Kidney (tissue), 14 donors: ENCODE data around the gene FBXW5. TPM values are rescaled to one million over a fixed set of nuclear protein-coding genes. Genes with fewer than 3 reads are reported as not detected.

Experiments
- DNase-seq, 5 donors: peaks; one replicate each; pipeline ENCODE4 v3.0.0-alpha.2; 2013 to 2020
- FAIRE-seq: peaks from 2 replicates; lab custom pipeline; 2012; peaks lifted over from hg19 to GRCh38; lab: Jason Lieb, UNC
- H3K27ac ChIP-seq, 2 donors: one replicate each; pipeline ENCODE4 v1.7.0; 2013; ENCODE audit warnings: low read depth in 2 of 2, low read length in 2 of 2, inconsistent platforms in 1 of 2
- H3K27me3 ChIP-seq: one replicate; pipeline ENCODE4 v1.7.1; 2013; ENCODE audit warnings: low read length, inconsistent platforms; ENCODE audit not compliant: control insufficient read depth, insufficient read depth
- H3K36me3 ChIP-seq, 3 donors: one replicate each; pipeline versions ENCODE4 v1.7.0 to v1.7.1; 2013; ENCODE audit warnings: low read length in 3 of 3, control low read depth in 1 of 3, inconsistent platforms in 1 of 3; ENCODE audit not compliant: insufficient read depth in 3 of 3, control insufficient read depth in 2 of 3
- H3K4me1 ChIP-seq, 3 donors: one replicate each; pipeline versions ENCODE4 v1.7.0 to v1.7.1; 2013; ENCODE audit warnings: low read length in 3 of 3, inconsistent platforms in 1 of 3, low read depth in 1 of 3; ENCODE audit not compliant: control insufficient read depth in 2 of 3, insufficient read depth in 2 of 3
- H3K4me3 ChIP-seq, 3 donors: one replicate each; pipeline versions ENCODE4 v1.7.0 to v1.8.1; 2013; ENCODE audit warnings: low read length in 3 of 3, control low read depth in 1 of 3, inconsistent platforms in 1 of 3
- H3K9ac ChIP-seq, 3 donors: one replicate each; pipeline versions ENCODE4 v1.7.0 to v1.7.1; 2013; ENCODE audit warnings: low read length in 3 of 3, control low read depth in 1 of 3, inconsistent platforms in 1 of 3
- H3K9me3 ChIP-seq, 3 donors: one replicate each; pipeline versions ENCODE4 v1.7.0 to v1.7.1; 2013; ENCODE audit warnings: low read length in 3 of 3, control low read depth in 1 of 3, inconsistent platforms in 1 of 3; ENCODE audit not compliant: control insufficient read depth in 2 of 3, insufficient read depth in 1 of 3
- intact Hi-C: fragments of 100-400 bp; cut with DNase I; formaldehyde crosslinking; loops from one replicate; pipeline ENCODE4 v1.11.1; 2022
- polyA plus RNA-seq: library from polyadenylated mRNA; stranded (reverse); fragments of 350-450 nt; fragmentation: Illumina TruSeq; extraction: RNeasy Lipid Tissue Mini Kit (QIAGEN cat#74804); gene quantifications from one replicate; pipeline ENCODE4 v1.2.3, GENCODE V29; 2014; ENCODE audit warnings: low read depth, low replicate concordance; ENCODE audit not compliant: insufficient read depth
- total RNA-seq: library from RNA; stranded (reverse); fragmentation: NEBNext Ultra II Directional; extraction: Animal tissue kit (Norgen Biotek cat#: 25700); gene quantifications from one replicate; pipeline ENCODE4 v1.2.1, GENCODE V29; 2021
- TF ChIP-seq, protein P1 (sequence below): IDR thresholded peaks from 3 replicates; pipeline ENCODE4 v1.5.1; 2012; ENCODE audit warnings: mild to moderate bottlenecking, moderate library complexity, borderline replicate concordance; ENCODE audit not compliant: insufficient read depth; ENCODE audit errors: extremely low read depth
- donor health status: control.
- donor health status: control.
- donor health status: control.
- donor health status: control.
- donor health status: control.
- donor health status: DM: yes; HTN: yes; CAD: no.
- donor health status: Normal renal cell carcinoma (clear cell type).

Gene FBXW5
- total and polyA plus RNA-seq, 2 donors from 2014 or later, result 92.5 to 97.2 TPM

DNA sequence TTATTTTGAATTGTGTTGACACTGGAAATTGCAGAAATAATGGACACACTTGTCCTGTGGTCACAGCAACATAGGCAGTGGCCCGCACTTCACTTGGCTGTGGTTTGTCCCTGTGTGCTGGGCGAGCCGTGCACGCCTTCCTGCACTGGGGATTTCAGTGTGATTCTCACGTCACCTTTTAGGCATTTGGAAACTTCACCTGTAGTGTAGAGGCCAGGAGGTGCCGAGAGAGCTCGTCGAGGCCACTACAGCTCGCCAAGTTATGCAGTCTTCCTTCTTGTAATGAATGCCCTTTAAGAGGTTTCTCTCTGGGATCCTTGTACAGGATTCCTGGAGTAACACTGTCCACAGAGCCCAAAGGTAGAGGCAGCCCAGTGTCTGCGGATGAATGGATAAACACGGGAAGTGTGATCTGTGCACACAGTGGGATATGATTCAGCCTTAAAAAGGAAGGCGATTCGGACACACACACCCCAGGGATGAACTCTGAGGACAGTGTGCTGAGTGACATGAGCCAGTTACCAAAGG lies 43.5 kb downstream of the FBXW5 start:
- DNase-seq (no peak), FAIRE-seq (no peak)
- TF ChIP-seq, protein P1, sequence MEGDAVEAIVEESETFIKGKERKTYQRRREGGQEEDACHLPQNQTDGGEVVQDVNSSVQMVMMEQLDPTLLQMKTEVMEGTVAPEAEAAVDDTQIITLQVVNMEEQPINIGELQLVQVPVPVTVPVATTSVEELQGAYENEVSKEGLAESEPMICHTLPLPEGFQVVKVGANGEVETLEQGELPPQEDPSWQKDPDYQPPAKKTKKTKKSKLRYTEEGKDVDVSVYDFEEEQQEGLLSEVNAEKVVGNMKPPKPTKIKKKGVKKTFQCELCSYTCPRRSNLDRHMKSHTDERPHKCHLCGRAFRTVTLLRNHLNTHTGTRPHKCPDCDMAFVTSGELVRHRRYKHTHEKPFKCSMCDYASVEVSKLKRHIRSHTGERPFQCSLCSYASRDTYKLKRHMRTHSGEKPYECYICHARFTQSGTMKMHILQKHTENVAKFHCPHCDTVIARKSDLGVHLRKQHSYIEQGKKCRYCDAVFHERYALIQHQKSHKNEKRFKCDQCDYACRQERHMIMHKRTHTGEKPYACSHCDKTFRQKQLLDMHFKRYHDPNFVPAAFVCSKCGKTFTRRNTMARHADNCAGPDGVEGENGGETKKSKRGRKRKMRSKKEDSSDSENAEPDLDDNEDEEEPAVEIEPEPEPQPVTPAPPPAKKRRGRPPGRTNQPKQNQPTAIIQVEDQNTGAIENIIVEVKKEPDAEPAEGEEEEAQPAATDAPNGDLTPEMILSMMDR, result no peak
- no peaks in the 10 kb centered on the region for H3K27me3 ChIP-seq
- H3K4me1 ChIP-seq, result peaks cover 0 to 20% (median 10%) of the 10 kb centered on the region in 3 donors
- H3K36me3 ChIP-seq, result peaks cover 0 to 17% (median 7%) of the 10 kb centered on the region in 3 donors
- H3K9ac ChIP-seq, result no peak overlapping the region
- intact Hi-C loops, result no loop called here
- H3K9me3 ChIP-seq, result no peaks in the 10 kb centered on the region
- no peak overlapping the region for H3K4me3 ChIP-seq
- peak overlapping the region; percentile 55 to 91 for H3K27ac ChIP-seq

DNA sequence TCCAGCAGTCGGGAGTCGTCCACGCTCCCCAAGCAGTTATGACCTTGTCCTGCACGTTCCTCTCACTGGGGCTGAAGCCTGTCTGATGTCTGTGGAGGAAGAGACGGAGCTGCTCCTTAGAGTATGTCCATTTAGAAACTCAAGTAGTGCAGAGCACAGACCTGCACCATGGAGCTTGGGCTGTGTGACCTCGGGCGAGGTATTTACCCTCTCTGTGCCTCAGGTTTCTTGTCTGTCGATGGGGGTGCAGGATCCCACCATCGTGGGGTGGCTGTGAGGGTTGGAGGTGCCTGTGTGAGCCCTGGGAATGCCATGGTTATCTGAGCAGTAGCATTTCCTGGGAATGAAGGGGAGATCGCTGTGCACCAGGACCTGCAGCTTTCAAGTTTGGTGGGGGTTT lies 44.0 kb downstream of the FBXW5 start:
- no peaks in the 10 kb centered on the region for H3K27me3 ChIP-seq
- peak overlapping the region in 1 of 2 donors; percentile 55 for H3K27ac ChIP-seq
- DNase-seq, result no peak
- H3K4me3 ChIP-seq, result no peak overlapping the region
- peaks cover 0 to 20% (median 10%) of the 10 kb centered on the region in 3 donors for H3K4me1 ChIP-seq
- no peaks in the 10 kb centered on the region for H3K9me3 ChIP-seq
- TF ChIP-seq, protein P1, result no peak
- H3K36me3 ChIP-seq, result peaks cover 0 to 17% (median 7%) of the 10 kb centered on the region in 3 donors
- no peak overlapping the region for H3K9ac ChIP-seq
- intact Hi-C loops, result no loop called here
- no peak for FAIRE-seq

GRCh38 chr9:136899196-136899595 lies 45.3 kb downstream of the FBXW5 start:
- no peak for DNase-seq
- H3K4me3 ChIP-seq, result no peak overlapping the region
- H3K27me3 ChIP-seq, result no peaks in the 10 kb centered on the region
- no peaks in the 10 kb centered on the region for H3K9me3 ChIP-seq
- H3K27ac ChIP-seq, result no peak overlapping the region
- FAIRE-seq, result no peak
- peaks cover 0 to 17% (median 7%) of the 10 kb centered on the region in 3 donors for H3K36me3 ChIP-seq
- TF ChIP-seq, protein P1, result no peak
- H3K9ac ChIP-seq, result no peak overlapping the region
- peaks cover 0 to 20% (median 10%) of the 10 kb centered on the region in 3 donors for H3K4me1 ChIP-seq
- intact Hi-C loops, result no loop called here
